RPMI7951 (cell line): ENCODE results near the gene IPO7. TPM values are rescaled to one million over a fixed set of nuclear protein-coding genes. Genes with fewer than 3 reads are reported as not detected.
A peak's percentile ranks its signal among the peaks of the same experiment; 100 is the strongest.
"Not testable (repeated sequence)": the region's sequence is repeated elsewhere in the genome, so short reads cannot be mapped to it uniquely, and the experiment has no call there.

Source experiments
- DNase-seq: peaks from one replicate; pipeline ENCODE4 v3.0.0-alpha.2; 2012; ENCODE audit warnings: low read depth
- total RNA-seq: library from RNA; depleted of rRNA; stranded (reverse); fragments of >200 nt; shearing (Covaris generic); gene quantifications from 2 replicates; pipeline ENCODE4 v1.2.3, GENCODE V29; 2014; rRNA removed

IPO7 gene
- total RNA-seq = 79.0 and 88.7 TPM in 2 replicates

DNA sequence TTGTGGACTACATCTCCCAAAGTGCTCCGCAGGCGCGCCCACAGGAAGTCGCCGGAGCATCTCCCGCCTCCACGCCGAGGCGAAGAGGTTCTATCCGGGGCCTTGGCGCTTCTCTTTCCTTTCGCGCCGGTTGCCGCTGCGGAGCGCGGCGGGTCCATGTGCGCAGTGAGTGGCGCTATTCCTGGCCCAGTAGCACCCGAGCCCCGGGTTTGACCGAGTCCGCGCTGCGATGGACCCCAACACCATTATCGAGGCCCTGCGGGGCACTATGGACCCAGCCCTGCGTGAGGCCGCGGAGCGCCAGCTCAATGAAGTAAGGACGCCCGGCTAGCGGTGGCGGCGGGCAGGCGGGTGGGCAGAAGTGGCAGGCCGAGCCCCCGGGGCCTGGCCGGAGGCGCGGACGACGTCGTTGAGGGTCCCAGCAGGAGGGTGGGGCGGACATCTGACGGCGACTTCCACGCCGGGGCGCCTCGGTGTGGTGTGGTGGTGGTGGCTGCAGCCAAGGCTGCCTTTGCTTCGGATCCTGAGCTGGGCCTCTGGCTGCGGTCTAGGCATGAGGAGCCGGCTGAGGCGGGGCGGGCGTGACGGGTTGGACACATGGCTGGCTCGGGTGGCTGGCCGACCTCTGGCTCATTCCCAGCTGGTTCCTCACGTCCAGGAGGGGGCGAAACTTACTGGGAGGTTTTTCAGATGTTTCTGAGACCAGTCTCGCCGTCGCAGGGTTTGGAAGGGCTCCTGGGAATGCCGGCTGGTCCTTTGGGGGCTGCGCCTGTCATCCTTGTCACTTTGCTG, at the start of gene IPO7:
Gene IPO7 (plus strand): TSS at position 118 of the 792 bp plus-strand sequence. CDS start 112 bp downstream, at position 230.
- DNase-seq = peak; percentile 90

DNA sequence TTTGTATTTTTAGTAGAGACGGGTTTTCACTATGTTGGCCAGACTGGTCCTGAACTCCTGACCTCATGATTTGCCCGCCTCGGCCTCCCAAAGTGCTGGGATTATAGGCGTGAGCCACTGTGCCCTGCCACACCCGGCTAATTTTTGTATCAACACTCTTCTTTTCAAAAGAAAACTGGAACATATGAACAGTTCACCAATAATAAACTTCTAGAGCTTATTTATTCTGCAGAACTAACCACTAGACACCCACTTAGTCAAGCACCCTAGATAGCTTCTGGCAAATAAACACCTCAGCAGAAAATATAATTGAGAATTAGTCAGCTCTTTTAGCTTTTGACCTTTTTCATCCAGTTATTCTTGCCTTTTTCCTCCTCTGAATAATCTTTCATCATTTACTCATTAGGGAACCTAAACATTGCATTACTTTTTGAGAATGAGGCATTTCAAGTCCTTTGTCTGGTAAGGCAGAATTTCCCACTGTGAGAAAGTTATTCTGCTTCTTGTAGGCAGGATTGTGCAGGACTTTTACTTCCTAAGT, 42.7 kb upstream of the IPO7 start:
- DNase-seq = no peak

DNA sequence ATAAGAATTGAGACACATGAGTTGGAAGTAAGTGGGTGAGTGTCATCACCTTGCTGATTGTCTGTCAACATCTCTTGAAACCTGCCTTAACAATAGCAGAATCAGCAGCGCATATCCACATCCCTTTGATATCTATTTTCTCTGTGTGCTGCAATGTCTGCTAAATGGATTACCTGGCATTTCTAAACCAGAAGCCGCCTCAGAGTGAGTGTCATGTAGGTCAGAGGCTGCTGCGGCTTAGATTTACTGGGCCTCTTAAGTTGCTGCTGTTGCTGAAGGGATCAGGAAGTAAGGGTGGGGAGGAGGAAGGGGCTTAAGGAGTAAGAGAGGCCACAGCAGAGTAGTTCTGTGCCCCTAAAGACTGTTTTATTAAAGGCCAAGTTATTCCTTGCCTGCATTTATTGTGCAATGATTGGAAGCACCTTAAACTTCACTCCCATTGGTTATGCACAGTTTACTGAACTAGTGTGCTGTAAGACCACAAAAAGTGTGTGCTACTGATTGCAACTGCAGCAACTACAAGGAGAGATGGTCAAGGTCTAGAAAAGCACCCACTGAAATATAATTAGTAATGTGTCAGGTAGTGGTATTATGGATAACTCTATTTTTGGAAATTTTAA, 40.3 kb upstream of the IPO7 start:
- no peak for DNase-seq

DNA sequence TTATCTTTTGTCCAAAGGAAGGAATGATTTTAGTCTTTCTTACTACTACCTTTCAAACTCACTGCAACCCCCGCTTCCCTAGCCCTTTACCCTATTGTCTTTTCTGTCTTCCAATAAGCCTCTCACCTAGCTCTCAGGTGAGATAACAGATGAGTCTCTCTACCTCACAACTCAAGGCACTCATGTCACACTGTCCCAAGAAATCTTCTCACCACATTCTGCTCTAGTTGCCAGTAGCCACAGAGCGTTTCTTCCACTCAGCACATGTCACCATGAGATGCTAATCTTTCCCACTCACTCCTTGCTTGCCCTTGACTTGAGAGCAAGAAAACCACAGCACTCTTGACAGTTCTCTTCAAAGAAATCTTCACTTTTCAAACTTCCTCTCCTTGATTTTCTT, 37.4 kb upstream of the IPO7 start:
- no peak for DNase-seq

DNA sequence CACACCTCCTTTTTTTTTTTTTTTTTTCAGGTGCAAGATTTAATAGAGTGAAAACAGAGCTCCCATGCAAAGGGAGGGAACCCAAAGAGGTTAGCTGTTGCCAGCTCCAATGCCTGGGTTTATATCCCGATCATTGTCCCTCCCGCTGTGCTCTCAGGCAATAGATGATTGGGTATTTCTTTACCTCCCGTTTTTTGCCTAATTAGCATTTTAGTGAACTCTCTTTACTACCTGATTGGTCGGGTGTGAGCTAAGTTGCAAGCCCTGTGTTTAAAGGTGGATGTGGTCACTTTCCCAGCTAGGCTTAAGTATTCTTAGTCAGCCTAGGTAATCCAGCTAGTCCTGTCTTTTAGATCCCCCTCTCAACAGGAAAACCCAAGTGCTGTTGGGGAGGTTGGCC, 36.7 kb upstream of the IPO7 start:
- not testable (repeated sequence) for DNase-seq

DNA sequence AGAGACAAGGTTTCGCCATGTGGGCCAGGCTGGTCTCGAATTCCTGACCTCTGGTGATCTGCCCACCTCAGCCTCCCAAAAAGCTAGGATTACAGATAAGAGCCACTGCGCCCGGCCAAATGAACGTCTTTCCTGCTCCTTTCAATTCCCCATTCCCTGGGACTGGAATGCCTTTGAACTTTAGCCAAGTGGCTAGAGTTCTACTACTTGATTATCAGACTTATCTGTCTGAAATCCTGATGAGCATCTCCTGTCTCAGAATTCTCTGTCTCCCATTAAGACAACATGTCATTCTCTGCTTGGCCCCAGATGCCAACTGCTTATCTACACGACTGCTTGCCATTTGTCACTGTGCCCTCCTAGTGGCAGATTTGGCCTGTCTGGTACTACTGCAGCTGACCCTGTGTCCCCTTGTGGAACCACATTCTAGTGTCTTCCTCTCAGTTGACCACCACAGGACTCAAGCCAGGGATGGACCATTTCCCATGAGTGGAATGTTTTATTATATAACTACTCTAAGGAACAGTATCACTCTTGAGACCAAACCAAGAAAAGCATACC, 33.1 kb upstream of the IPO7 start:
- no peak for DNase-seq

DNA sequence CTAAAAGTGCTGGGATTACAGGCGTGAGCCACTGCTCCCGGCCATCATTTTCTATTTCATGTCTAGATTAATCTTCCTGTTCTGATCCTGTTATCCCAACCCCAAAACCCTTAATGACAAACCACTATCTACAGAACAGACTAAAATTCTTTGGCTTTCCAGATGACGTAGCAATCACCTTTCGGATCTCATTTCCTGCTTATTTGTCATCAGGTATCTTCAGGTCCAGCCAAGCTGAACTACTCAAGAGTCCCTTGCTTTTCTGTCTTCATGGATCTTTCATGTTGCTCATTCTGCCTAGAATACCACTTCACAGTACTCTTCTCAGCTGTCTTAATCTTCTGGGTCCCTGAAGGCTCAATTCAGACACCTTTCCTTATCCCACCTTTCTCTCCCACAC, 27.4 kb upstream of the IPO7 start:
- no peak for DNase-seq

DNA sequence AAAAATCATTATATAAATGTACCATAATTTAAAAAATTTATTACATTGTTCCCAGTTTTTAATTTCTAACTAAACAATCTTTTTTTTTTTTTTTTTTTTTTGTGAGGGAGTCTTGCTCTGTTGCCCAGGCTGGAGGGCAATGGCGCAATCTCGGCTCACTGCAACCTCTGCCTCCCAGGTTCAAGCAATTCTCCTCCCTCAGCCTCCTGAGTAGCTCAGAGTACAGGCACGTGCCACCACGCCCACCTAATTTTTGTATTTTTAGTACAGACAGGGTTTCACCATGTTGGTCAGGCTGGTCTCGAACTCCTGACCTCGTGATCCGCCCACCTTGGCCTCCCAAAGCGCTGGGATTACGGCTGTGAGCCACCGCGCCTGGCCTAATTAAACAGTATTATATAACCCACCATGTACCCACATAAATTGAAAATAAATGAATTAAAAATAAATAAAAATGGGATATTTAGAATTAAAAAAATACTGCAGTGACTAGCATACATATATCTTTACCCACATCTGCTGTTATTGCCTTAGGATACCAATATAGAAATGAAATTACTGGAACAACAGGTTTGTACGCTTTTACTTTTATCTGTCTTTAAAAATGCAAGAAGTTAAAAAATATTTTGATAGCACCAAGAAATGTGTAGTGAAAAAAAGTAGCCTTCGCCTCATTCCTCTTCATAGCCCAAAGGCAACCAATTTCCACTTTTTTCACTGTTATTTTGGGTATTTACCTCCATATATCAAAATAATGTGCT, 23.4 kb upstream of the IPO7 start:
- DNase-seq = not testable (repeated sequence)

DNA sequence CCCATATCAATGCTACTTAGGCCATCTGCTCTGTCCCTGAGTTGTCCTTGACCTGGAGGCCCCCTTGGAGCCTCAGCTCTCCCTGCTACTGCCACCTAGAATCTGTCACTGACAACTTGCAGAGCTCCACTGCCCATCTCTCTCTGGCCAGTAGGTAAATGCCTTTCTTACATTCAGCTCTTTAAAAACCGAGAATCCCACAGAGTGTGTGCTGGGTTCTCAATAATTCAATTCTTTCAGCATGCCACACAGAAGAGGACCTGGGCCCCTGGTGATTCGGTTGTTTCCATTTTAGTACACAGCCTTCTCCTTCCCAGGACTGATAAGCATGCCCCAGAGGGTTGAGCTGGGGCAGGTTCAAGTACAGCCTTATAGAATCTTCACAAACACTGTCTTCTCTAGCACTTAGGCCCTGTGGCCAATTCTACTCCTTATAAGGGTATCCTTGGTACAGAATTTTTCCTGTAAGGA, 22.0 kb upstream of the IPO7 start:
- no peak for DNase-seq

DNA sequence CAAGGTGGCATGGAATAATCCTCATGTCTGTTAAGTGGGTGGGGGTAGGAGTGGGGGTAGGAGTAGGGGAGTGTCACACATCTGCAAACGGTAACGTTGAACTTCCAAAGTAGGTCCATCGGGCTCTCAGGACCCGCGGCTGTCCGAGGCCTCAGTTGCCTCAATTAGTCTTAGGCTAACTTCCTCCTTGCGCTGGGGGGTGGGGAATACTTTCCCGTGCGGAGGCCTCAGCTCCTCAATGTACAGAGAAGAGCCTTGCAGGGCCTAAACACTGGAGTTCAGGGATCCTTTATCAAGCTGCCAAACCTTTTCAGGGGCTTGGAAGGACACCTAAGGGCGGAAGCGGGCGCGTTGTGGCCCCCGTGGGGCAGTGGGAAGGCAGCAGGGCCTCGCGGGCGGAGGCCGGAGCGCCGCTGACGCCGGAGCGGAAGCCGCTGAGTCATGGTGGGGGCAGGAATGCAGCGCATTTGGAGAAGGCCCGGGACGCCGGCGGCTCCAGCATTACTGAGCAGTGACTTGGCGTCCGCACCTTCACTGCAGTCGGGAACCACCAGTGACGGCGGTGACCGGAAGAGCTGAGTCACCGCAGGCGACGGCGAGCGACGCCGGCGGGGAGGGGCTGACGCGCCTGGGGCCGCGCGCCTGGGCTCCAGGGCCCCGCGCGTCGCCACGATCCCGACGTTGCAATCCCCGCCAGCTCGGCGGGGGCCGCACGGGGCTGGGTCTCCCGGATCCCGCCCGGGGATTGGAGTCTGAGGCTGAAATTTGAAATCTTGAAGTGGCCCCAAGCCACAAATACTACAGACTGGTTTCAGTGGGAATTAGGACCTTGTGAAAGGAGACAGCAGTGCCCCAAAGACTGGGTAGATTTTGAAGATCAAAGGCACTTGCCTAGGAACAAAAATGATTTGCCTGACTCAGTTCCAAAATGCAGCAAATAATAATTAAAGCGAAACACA, 20.2 kb upstream of the IPO7 start:
- peak; percentile 98 for DNase-seq

DNA sequence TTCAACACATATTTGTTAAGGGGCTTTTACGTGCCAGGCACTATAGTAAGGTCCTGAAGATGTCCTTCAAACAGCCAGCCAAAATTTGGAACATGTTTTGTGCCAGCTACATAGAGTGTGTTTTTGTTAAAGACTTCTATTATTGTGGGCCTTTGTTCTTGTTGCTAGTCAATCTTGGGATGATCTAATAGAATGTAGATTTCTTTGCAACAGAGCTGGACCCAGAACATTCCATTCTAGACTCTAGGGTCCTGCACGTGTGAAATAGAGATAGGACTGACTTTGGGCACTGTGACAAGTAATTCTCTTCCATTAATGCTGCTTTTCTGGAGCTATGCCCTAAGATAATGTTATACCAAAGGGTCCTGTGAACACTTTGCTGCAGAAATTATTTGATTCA, 16.9 kb upstream of the IPO7 start:
- no peak for DNase-seq

DNA sequence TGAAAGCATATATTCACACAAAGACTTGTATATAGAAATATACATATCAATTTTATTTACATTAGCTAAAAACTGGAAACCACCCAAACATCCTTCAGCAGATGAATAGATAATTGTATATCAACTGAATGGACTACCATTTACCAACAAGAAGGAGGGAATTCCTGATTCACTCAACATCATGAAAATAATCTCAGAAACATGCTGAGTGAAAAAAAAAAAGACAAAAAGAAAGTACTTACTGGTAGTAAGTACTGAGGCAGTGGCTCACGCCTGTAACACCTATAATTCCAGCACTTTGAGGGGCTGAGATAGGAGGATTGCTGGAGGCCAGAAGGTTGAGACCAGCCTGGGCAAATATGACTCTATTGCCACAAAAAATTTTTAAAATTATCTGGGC, 7.4 kb upstream of the IPO7 start:
- DNase-seq = no peak

DNA sequence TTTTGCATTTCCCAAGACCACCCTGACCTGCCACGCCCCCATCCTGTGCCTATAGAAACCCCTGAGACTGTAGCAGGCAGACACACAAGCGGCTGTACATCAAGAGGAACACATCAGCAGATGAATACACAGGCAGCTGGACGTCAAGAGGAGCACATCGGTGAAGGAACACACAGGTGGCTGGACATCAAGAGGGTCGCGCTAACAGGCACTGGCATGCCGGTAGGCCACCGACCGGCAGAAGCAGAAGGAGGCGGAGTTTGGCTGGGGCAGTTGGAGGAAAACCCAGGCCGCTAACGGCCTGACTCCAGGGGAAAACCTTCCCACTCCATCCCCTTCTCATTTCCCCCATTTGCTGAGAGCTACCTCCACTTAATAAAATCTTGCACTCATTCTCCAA, 5.4 kb upstream of the IPO7 start:
- no peak for DNase-seq

DNA sequence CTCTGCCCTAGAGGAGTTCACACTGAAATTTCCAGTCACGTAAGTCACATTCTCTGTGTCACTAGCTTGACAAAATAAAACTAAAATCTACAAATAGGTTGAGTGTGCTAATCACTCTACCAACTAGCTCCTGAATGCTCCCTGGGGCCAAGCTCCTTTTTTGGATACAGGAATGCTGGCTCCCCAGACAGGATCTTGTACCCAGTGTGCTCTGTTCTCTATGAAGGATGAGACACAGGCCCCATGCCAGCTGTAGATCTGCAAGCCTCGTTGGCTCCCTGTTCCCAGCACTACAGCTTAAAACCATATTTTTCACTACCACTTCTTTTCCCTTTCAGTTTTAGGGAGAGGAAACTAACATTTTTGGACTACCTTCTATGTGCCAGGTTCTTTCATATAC, 3.7 kb upstream of the IPO7 start:
- no peak for DNase-seq

DNA sequence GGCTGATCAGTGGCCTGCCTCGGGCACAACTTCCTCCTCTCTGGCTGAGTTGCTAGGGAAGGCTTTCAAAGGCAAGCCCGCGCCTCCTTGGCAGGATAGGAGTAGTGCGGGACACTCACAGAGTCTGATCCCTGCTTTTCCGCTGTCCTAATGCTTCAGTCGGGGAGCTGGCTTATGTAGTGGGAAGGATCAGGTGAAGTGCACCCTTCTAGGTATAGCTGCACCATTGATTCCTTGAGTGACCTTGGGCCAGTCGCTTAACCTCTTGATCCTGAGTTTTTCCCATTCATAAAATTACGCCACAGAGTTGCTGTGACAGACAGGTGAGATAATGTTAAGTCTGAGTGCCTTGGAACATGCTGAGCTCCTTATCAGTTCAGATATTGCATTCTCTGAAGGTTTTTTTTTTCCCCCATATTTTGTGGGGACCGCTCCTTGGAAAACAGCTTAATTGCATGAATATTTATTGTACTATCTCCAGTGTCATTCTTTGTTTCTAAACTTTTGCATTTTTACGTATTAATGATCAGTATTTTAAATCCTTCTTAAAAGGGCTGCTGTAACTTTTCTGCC, 961 bp downstream of the IPO7 start:
- DNase-seq = no peak

DNA sequence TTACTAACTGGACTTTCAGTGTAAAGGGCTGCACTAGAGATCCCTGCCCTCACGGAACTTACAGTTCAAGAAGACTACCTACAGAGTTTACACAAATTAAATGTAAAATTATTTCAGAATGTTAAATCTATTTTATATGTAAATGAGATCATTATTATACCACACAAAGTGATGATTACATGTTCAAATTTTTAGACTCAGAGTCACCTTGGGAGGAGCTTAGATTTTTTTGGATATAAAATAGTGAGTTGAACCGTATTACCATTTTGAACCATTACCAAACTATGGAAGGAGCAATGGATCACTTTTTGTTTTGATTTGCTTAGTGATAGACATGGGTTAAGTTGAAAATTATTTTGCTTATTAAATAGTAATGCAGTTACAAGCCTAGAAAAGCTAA, 1.6 kb downstream of the IPO7 start:
- no peak for DNase-seq

DNA sequence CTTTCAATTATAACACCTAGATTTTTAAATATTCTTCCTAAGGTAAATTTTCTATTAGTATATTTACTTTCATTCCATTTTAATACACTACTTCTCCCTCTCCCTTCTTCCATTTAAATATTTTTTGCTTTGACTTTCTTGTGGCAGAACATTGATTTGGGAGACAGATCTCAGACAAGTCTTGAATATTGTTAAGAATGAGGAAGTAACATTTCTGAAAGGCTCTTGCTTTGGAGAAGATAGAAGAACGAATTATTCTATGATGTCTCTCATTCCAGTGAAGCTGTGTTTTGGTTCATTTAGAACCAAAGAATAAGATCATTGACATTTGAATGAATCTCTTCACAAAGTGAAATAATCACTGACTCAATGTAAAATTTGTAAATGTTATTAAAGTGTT, 2.4 kb downstream of the IPO7 start:
- DNase-seq = no peak

DNA sequence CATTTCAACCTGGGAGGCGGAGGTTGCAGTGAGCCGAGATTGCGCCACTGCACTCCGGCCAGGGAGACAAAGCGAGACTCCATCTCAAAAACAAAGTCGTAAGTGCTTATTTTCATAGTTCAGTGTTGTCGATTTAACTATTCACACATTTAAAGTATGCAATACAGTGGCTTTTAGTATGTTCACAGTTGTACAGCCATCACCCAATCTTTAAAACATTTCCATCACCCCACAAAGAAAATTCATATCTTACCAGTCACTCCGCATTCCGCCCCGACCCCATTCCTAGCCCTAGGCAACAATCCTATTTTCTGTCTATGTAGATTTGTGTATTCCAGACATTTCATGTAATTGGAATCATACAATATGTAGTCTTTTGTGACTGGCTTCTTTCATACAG, 11.9 kb downstream of the IPO7 start:
- DNase-seq = peak; percentile 40

DNA sequence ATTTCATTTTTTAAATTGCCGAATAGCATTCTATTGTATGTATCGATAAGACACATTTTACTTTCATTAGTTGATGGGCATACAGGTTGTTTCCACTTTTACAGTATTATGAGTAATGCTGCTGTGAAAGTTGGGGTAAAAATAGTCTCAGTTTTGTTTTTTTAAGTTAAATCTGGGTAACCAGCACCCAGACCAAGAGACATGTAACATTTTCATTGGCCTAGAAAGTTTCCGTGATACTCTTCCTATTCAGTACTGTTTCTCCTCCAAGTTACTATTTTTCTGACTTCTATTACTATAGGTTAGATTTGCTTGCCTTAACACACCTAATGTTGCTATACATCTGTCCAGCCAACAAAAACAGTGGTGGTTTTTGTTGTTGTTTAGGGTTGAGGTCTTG, 12.3 kb downstream of the IPO7 start:
- DNase-seq = no peak
